Measurements from ENCODE around the gene CST9. TPM values are rescaled to one million over a fixed set of nuclear protein-coding genes. Genes with fewer than 3 reads are reported as not detected.

The CST9 gene
- total RNA-seq, 1 experiment from 2014 or later: not detected

- H3K4me1 ChIP-seq (ENCODE audit: control insufficient read depth, insufficient read depth, low read length): no peaks in the 10 kb centered on the region
- intact Hi-C loops (cut with micrococcal nuclease; ENCODE audit: unreplicated experiment): no loop called here
- no peaks in the 10 kb centered on the region for H3K36me3 ChIP-seq (ENCODE audit: control insufficient read depth, insufficient read depth, low read length)
- no peak overlapping the region for H3K27ac ChIP-seq (ENCODE audit: low read length)
- DNase-seq (ENCODE audit: low read depth, low spot score) (no peak), ATAC-seq (no peak)
- TF ChIP-seq SIN3A (IDR thresholded peaks at IDR 0.05; ENCODE audit: borderline replicate concordance, insufficient read depth, low read depth, low read length): no peak
- TF ChIP-seq POLR2AphosphoS5 (IDR thresholded peaks at IDR 0.05; ENCODE audit: low read depth, low read length): no peak
- TF ChIP-seq TCF7L2 (IDR thresholded peaks at IDR 0.05; ENCODE audit: low read depth, low read length): no peak
- no peak for TF ChIP-seq CTCF (IDR thresholded peaks at IDR 0.05)
- no peak for TF ChIP-seq REST (IDR thresholded peaks at IDR 0.05; ENCODE audit: insufficient read depth in 1 of 2, low read depth in 2 of 2, low read length in 1 of 2)
- H3K27me3 ChIP-seq (ENCODE audit: control insufficient read depth, insufficient read depth, low read length): no peaks in the 10 kb centered on the region
- BruUV-seq (replicated peaks): no TSS peak
- no peaks in the 10 kb centered on the region for H3K9me3 ChIP-seq (ENCODE audit: control insufficient read depth, insufficient read depth, low read depth, low read length)
- H3K4me3 ChIP-seq (ENCODE audit: low read depth in 2 of 2, low read length in 2 of 2): no peak overlapping the region
- ChIA-PET POLR2A (no interaction called here), CTCF (no interaction called here)
- in situ Hi-C loops (cut with HindIII; ENCODE audit: low pct_unique_long_range_greater_than_20kb, low sequenced_read_pairs): no loop called here
These were observed 24.7 kb upstream of the CST9 start for GRCh38 chr20:23630392-23630849.

GRCh38 chr20:23629542-23630391 lies 24.1 kb upstream of the CST9 start:
- no TSS peak for BruUV-seq (replicated peaks)
- no peak for DNase-seq (ENCODE audit: low read depth, low spot score)
- in situ Hi-C loops (cut with HindIII; ENCODE audit: low pct_unique_long_range_greater_than_20kb, low sequenced_read_pairs): no loop called here

GRCh38 chr20:23629017-23629541 lies 23.4 kb upstream of the CST9 start:
- no peak for ATAC-seq
- DNase-seq (ENCODE audit: low read depth, low spot score): peak; percentile 56
- Histone ChIP-seq H3K4me3 (ENCODE audit: low read depth in 2 of 2, low read length in 2 of 2) (no peak overlapping the region), H3K27me3 (ENCODE audit: control insufficient read depth, insufficient read depth, low read length) (no peaks in the 10 kb centered on the region), H3K9me3 (ENCODE audit: control insufficient read depth, insufficient read depth, low read depth, low read length) (no peaks in the 10 kb centered on the region), H3K4me1 (ENCODE audit: control insufficient read depth, insufficient read depth, low read length) (no peaks in the 10 kb centered on the region), H3K36me3 (ENCODE audit: control insufficient read depth, insufficient read depth, low read length) (no peaks in the 10 kb centered on the region), H3K27ac (ENCODE audit: low read length) (no peak overlapping the region)
- BruUV-seq (replicated peaks): no TSS peak
- ChIA-PET POLR2A (no interaction called here), CTCF (no interaction called here)
- TF ChIP-seq SIN3A (IDR thresholded peaks at IDR 0.05; ENCODE audit: borderline replicate concordance, insufficient read depth, low read depth, low read length) (no peak), TCF7L2 (IDR thresholded peaks at IDR 0.05; ENCODE audit: low read depth, low read length) (no peak), REST (IDR thresholded peaks at IDR 0.05; ENCODE audit: insufficient read depth in 1 of 2, low read depth in 2 of 2, low read length in 1 of 2) (no peak), POLR2AphosphoS5 (IDR thresholded peaks at IDR 0.05; ENCODE audit: low read depth, low read length) (no peak), CTCF (IDR thresholded peaks at IDR 0.05) (no peak)
- intact Hi-C loops (cut with micrococcal nuclease; ENCODE audit: unreplicated experiment) (no loop called here), in situ Hi-C loops (cut with HindIII; ENCODE audit: low pct_unique_long_range_greater_than_20kb, low sequenced_read_pairs) (no loop called here)

More at GRCh38 chr20:23629542-23630391, 24.1 kb upstream of the CST9 start:
- Histone ChIP-seq H3K4me1 (ENCODE audit: control insufficient read depth, insufficient read depth, low read length) (no peaks in the 10 kb centered on the region), H3K4me3 (ENCODE audit: low read depth in 2 of 2, low read length in 2 of 2) (no peak overlapping the region), H3K36me3 (ENCODE audit: control insufficient read depth, insufficient read depth, low read length) (no peaks in the 10 kb centered on the region), H3K9me3 (ENCODE audit: control insufficient read depth, insufficient read depth, low read depth, low read length) (no peaks in the 10 kb centered on the region), H3K27me3 (ENCODE audit: control insufficient read depth, insufficient read depth, low read length) (no peaks in the 10 kb centered on the region), H3K27ac (ENCODE audit: low read length) (no peak overlapping the region)
- ATAC-seq: no peak
- ChIA-PET POLR2A (no interaction called here), CTCF (no interaction called here)
- intact Hi-C loops (cut with micrococcal nuclease; ENCODE audit: unreplicated experiment): no loop called here
- no peak for TF ChIP-seq SIN3A (IDR thresholded peaks at IDR 0.05; ENCODE audit: borderline replicate concordance, insufficient read depth, low read depth, low read length)
- no peak for TF ChIP-seq POLR2AphosphoS5 (IDR thresholded peaks at IDR 0.05; ENCODE audit: low read depth, low read length)

Measured in Panc1 (cell line).